NT2/D1 (cell line): Measurements from ENCODE around the gene DUSP16.

Experiments
- SUZ12 ChIP-seq: IDR thresholded peaks from 2 replicates; pipeline ENCODE4 v1.6.1; 2011; ENCODE audit not compliant: insufficient read length, insufficient read depth; ENCODE audit errors: extremely low read depth
- YY1 ChIP-seq: IDR thresholded peaks from 2 replicates; pipeline ENCODE4 v1.6.1; 2011; ENCODE audit not compliant: insufficient read length, insufficient read depth
- ZNF274 ChIP-seq: IDR thresholded peaks from 2 replicates; pipeline ENCODE4 v1.6.1; 2011; ENCODE audit warnings: mild to moderate bottlenecking, low read depth, low read length

- no peak for TF ChIP-seq YY1
- no peak for TF ChIP-seq ZNF274
- no peak for TF ChIP-seq SUZ12
Measured at GRCh38 chr12:12511895-12512711, 50.6 kb downstream of the DUSP16 start.
